Measurements from ENCODE around the gene RPTOR. TPM values are rescaled to one million over a fixed set of nuclear protein-coding genes. Genes with fewer than 3 reads are reported as not detected.

Gene RPTOR
- polyA plus RNA-seq, 1 of the 3 experiments (the other 2 are of a cell fraction), result 14.9 TPM

DNA sequence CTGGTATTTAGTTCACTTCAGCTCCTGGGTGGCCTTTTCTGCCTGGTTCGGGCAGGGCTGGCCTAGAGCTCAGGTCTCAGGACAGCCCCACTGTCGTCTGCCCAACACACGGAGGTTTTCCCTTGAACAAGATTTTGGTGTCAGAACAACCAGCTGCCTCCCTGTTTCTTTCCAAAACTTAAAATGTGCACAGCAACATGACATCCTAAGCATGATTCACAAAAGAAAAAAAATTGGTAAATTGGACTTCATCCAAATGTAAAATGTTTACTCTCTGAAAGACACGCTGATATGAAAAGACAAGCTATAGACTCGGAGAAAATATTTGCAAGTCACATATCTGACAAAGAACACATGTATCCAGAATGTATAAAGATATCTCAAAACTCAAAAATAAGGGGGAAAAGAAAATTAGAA, 249.2 kb downstream of the RPTOR start:
- CTCF ChIA-PET, result interaction anchor here (1.0 to 1.9 kb wide), 3 partner anchors 38 to 106 kb away, joined by 3 to 5 read pairs (median 3); no protein-coding TSS in a partner anchor
- no peaks in the 10 kb centered on the region for H3K27me3 ChIP-seq (ENCODE audit: insufficient read depth)
- POLR2A ChIA-PET, result interaction anchor here (1.0 kb wide), 1 partner anchor 39 kb away, joined by 3 read pairs; no protein-coding TSS in a partner anchor
- H3K27ac ChIP-seq (ENCODE audit: low read depth in 2 of 2, low read length in 1 of 2), result peak overlapping the region; percentile 73 to 81
- H3K9me2 ChIP-seq, result no peaks in the 10 kb centered on the region
- no peaks in the 10 kb centered on the region for H4K20me1 ChIP-seq (ENCODE audit: insufficient read depth)
- H3K4me3 ChIP-seq (ENCODE audit: low read depth in 2 of 2, low read length in 1 of 2), result no peak overlapping the region
- TF ChIP-seq SMC3 (IDR thresholded peaks at IDR 0.05; ENCODE audit: low read depth, low read length) (no peak), CHD2 (IDR thresholded peaks at IDR 0.05; ENCODE audit: low read length, partially characterized antibody) (no peak), TCF12 (IDR thresholded peaks at IDR 0.05) (peak; percentile 70), TEAD4 (IDR thresholded peaks at IDR 0.05; ENCODE audit: borderline replicate concordance, insufficient read depth) (no peak), NFIC (IDR thresholded peaks at IDR 0.05; ENCODE audit: borderline replicate concordance) (peak; percentile 89), PBX3 (IDR thresholded peaks at IDR 0.05) (peak; percentile 42), JUND (IDR thresholded peaks at IDR 0.05) (no peak; the same call in 1 of the 2 replicates), FOSL2 (IDR thresholded peaks at IDR 0.05; ENCODE audit: borderline replicate concordance, low read depth) (peak; percentile 70; the same call in 1 of the 2 replicates), MEF2A (IDR thresholded peaks at IDR 0.05; ENCODE audit: borderline replicate concordance, low read depth) (no peak), ZBTB33 (IDR thresholded peaks at IDR 0.05; ENCODE audit: borderline replicate concordance, low read depth) (no peak)
- H3K9ac ChIP-seq, result no peak overlapping the region
- H3K9me3 ChIP-seq, result no peaks in the 10 kb centered on the region
- H3K79me2 ChIP-seq (ENCODE audit: insufficient read depth), result no peaks in the 10 kb centered on the region; the same call in 1 of the 2 replicates
- DNase-seq, result no peak
- H3K4me1 ChIP-seq (ENCODE audit: control insufficient read depth in 1 of 2, insufficient read depth in 2 of 2, low read depth in 1 of 2, low read length in 1 of 2), result peaks cover 53 to 66% of the 10 kb centered on the region in 2 experiments
- H3K4me2 ChIP-seq, result peak overlapping the region; percentile 41; the same call in 1 of the 2 replicates
- no peaks in the 10 kb centered on the region for H3K36me3 ChIP-seq (replicated peaks in 1 of 2; ENCODE audit: control insufficient read depth in 1 of 2, insufficient read depth in 2 of 2, low read length in 1 of 2)
- H2AFZ ChIP-seq (ENCODE audit: low read depth), result no peak overlapping the region
- 30% methylated on average over 5 of the region's 5 CpGs for WGBS (ENCODE audit: low lambda C conversion rate)
- peaks cover 23% of the 10 kb centered on the region for H3F3A ChIP-seq (replicated peaks; ENCODE audit: insufficient read depth)

- H3K4me3 ChIP-seq (ENCODE audit: low read depth in 2 of 2, low read length in 1 of 2), result no peak overlapping the region
- 93% methylated on average over 16 of the region's 16 CpGs for WGBS (ENCODE audit: low lambda C conversion rate)
- peak overlapping the region; percentile 73 to 81; a peak in 3 of 4 replicates for H3K27ac ChIP-seq (ENCODE audit: low read depth in 2 of 2, low read length in 1 of 2)
- H3K9me2 ChIP-seq, result no peaks in the 10 kb centered on the region
- H3K4me1 ChIP-seq (ENCODE audit: control insufficient read depth in 1 of 2, insufficient read depth in 2 of 2, low read depth in 1 of 2, low read length in 1 of 2), result peaks cover 47 to 60% of the 10 kb centered on the region in 2 experiments
- H3K9ac ChIP-seq, result no peak overlapping the region
- CTCF ChIA-PET, result interaction anchor here (0.7 to 1.9 kb wide), 5 partner anchors 16 to 229 kb away, joined by 3 to 5 read pairs (median 3); no protein-coding TSS in a partner anchor
- no peaks in the 10 kb centered on the region for H4K20me1 ChIP-seq (ENCODE audit: insufficient read depth)
- POLR2A ChIA-PET, result interaction anchor here (1.0 kb wide), 1 partner anchor 39 kb away, joined by 3 read pairs; no protein-coding TSS in a partner anchor
- no peaks in the 10 kb centered on the region for H3K27me3 ChIP-seq (ENCODE audit: insufficient read depth)
- H3K79me2 ChIP-seq (ENCODE audit: insufficient read depth), result no peaks in the 10 kb centered on the region; the same call in 1 of the 2 replicates
- no peaks in the 10 kb centered on the region for H3K9me3 ChIP-seq
- no peak overlapping the region for H2AFZ ChIP-seq (ENCODE audit: low read depth)
- no peaks in the 10 kb centered on the region for H3K36me3 ChIP-seq (replicated peaks in 1 of 2; ENCODE audit: control insufficient read depth in 1 of 2, insufficient read depth in 2 of 2, low read length in 1 of 2)
- H3F3A ChIP-seq (replicated peaks; ENCODE audit: insufficient read depth), result peaks cover 17% of the 10 kb centered on the region
- TF ChIP-seq PBX3 (IDR thresholded peaks at IDR 0.05) (no peak), FOXM1 (IDR thresholded peaks at IDR 0.05; ENCODE audit: low read depth) (no peak), FOSL2 (IDR thresholded peaks at IDR 0.05; ENCODE audit: borderline replicate concordance, low read depth) (no peak), YY1 (IDR thresholded peaks at IDR 0.05; ENCODE audit: low read depth) (no peak), TEAD4 (IDR thresholded peaks at IDR 0.05; ENCODE audit: borderline replicate concordance, insufficient read depth) (no peak), RXRA (IDR thresholded peaks at IDR 0.05; ENCODE audit: borderline replicate concordance, low read depth) (no peak), MAX (IDR thresholded peaks at IDR 0.05; ENCODE audit: low read depth) (no peak), USF1 (IDR thresholded peaks at IDR 0.05; ENCODE audit: borderline replicate concordance, low read depth) (no peak), MEF2A (IDR thresholded peaks at IDR 0.05; ENCODE audit: borderline replicate concordance, low read depth) (no peak), RFX5 (IDR thresholded peaks at IDR 0.05; ENCODE audit: low read length) (no peak)
- TF ChIP-seq, protein P1, sequence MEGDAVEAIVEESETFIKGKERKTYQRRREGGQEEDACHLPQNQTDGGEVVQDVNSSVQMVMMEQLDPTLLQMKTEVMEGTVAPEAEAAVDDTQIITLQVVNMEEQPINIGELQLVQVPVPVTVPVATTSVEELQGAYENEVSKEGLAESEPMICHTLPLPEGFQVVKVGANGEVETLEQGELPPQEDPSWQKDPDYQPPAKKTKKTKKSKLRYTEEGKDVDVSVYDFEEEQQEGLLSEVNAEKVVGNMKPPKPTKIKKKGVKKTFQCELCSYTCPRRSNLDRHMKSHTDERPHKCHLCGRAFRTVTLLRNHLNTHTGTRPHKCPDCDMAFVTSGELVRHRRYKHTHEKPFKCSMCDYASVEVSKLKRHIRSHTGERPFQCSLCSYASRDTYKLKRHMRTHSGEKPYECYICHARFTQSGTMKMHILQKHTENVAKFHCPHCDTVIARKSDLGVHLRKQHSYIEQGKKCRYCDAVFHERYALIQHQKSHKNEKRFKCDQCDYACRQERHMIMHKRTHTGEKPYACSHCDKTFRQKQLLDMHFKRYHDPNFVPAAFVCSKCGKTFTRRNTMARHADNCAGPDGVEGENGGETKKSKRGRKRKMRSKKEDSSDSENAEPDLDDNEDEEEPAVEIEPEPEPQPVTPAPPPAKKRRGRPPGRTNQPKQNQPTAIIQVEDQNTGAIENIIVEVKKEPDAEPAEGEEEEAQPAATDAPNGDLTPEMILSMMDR (IDR thresholded peaks at IDR 0.05), result no peak
- DNase-seq, result no peak
- peak overlapping the region; percentile 41; the same call in 1 of the 2 replicates for H3K4me2 ChIP-seq
These were observed 249.8 kb downstream of the RPTOR start for GRCh38 chr17:80794281-80795089.
